SK-N-SH treated with all-trans-retinoic acid at 6 μM for 48 hours (cell line): Measurements from ENCODE around the gene COMT.

ENCODE experiments used
- ATAC-seq: fragments of 200-7000 bp; cut with Tn5 transposase; 3 replicates; pipeline ENCODE4 v1.9.1; 2020; ENCODE audit warnings: mild to moderate bottlenecking, moderate library complexity
- ARNTL ChIP-seq: fragments of 450-650 bp; formaldehyde crosslinking; IDR thresholded peaks from 2 replicates; pipeline ENCODE4 v1.5.0; 2020; ENCODE audit warnings: low read depth, mild to moderate bottlenecking, moderate library complexity, borderline replicate concordance
- BACH2 ChIP-seq: fragments of 250-450 bp; sonication (Bioruptor Pico); IDR thresholded peaks from 2 replicates; pipeline ENCODE4 v1.9.0; 2021; ENCODE audit warnings: mild to moderate bottlenecking, borderline replicate concordance
- CREB5 ChIP-seq: fragments of 250-450 bp; sonication (Bioruptor Pico); IDR thresholded peaks from 2 replicates; pipeline ENCODE4 v1.5.1; 2020; ENCODE audit warnings: low read depth, mild to moderate bottlenecking, moderate library complexity
- CSRNP3 ChIP-seq: fragments of 250-450 bp; sonication (Bioruptor Pico); IDR thresholded peaks from 2 replicates; pipeline ENCODE4 v1.5.1; 2021; ENCODE audit warnings: mild to moderate bottlenecking, moderate library complexity
- OSR1 ChIP-seq: fragments of 250-450 bp; sonication (Bioruptor Pico); IDR thresholded peaks from 2 replicates; pipeline ENCODE4 v1.8.0; 2022; ENCODE audit warnings: moderate library complexity, mild to moderate bottlenecking, inconsistent platforms
- POU6F1 ChIP-seq: fragments of 250-450 bp; sonication (Bioruptor Pico); IDR thresholded peaks from 2 replicates; pipeline ENCODE4 v1.8.0; 2021; ENCODE audit warnings: low read depth, mild to moderate bottlenecking, moderate library complexity, borderline replicate concordance
- PPARA ChIP-seq: fragments of 250-450 bp; sonication (Bioruptor Pico); IDR thresholded peaks from 2 replicates; pipeline ENCODE4 v1.5.0; 2020; ENCODE audit warnings: mild to moderate bottlenecking, borderline replicate concordance
- RARB ChIP-seq: fragments of 250-450 bp; sonication (Bioruptor Pico); IDR thresholded peaks from 2 replicates; pipeline ENCODE4 v1.8.0; 2021; ENCODE audit warnings: mild to moderate bottlenecking, moderate library complexity
- SNAI2 ChIP-seq: fragments of 250-450 bp; sonication (Bioruptor Pico); IDR thresholded peaks from 2 replicates; pipeline ENCODE4 v1.5.0; 2020; ENCODE audit warnings: mild to moderate bottlenecking, moderate library complexity
- TCF4 ChIP-seq: fragments of 250-450 bp; sonication (Bioruptor Pico); IDR thresholded peaks from 2 replicates; pipeline ENCODE4 v1.8.0; 2021; ENCODE audit warnings: mild to moderate bottlenecking, moderate library complexity, borderline replicate concordance
- TSHZ2 ChIP-seq: fragments of 250-450 bp; sonication (Bioruptor Pico); IDR thresholded peaks from 2 replicates; pipeline ENCODE4 v1.5.0; 2020; ENCODE audit warnings: mild to moderate bottlenecking, moderate library complexity
- ZC3H10 ChIP-seq: fragments of 250-450 bp; sonication (Bioruptor Pico); IDR thresholded peaks from 2 replicates; pipeline ENCODE4 v1.5.1; 2021; ENCODE audit warnings: mild to moderate bottlenecking, moderate library complexity
- ZFP3 ChIP-seq: fragments of 250-450 bp; sonication (Bioruptor Pico); IDR thresholded peaks from 2 replicates; pipeline ENCODE4 v1.5.0; 2020; ENCODE audit warnings: mild to moderate bottlenecking, moderate library complexity
- ZFP30 ChIP-seq: fragments of 450-650 bp; formaldehyde crosslinking; IDR thresholded peaks from 2 replicates; pipeline ENCODE4 v1.5.0; 2022; ENCODE audit warnings: mild to moderate bottlenecking, moderate library complexity
- ZNF565 ChIP-seq: fragments of 450-650 bp; formaldehyde crosslinking; conservative IDR thresholded peaks from 2 replicates; pipeline ENCODE4 v1.5.0; 2020; ENCODE audit warnings: low read depth, mild to moderate bottlenecking, moderate library complexity
- ZNF70 ChIP-seq: fragments of 450-650 bp; formaldehyde crosslinking; IDR thresholded peaks from 2 replicates; pipeline ENCODE4 v1.5.0; 2020; ENCODE audit warnings: mild to moderate bottlenecking, moderate library complexity
- ZNF8 ChIP-seq: fragments of 450-650 bp; formaldehyde crosslinking; IDR thresholded peaks from 2 replicates; pipeline ENCODE4 v1.5.0; 2020; ENCODE audit warnings: mild to moderate bottlenecking, moderate library complexity

Gene COMT

GRCh38 chr22:20015187-20015625 lies 73.6 kb downstream of the COMT start (continued):
- TF ChIP-seq ARNTL (CRISPR knock-in tag) (no peak), ZFP3 (CRISPR knock-in tag) (no peak)
- TF ChIP-seq, all 23 proteins: peak for 0

GRCh38 chr22:20015971-20016733 lies 74.6 kb downstream of the COMT start:
- ATAC-seq: no peak
- TF ChIP-seq PPARA (CRISPR knock-in tag): no peak

- TF ChIP-seq TCF4 (CRISPR knock-in tag) (no peak), ZFP30 (CRISPR knock-in tag) (no peak), OSR1 (CRISPR knock-in tag) (no peak), BACH2 (no peak), ZNF565 (CRISPR knock-in tag) (no peak), POU6F1 (no peak), CSRNP3 (CRISPR knock-in tag) (no peak), RARB (CRISPR knock-in tag) (no peak), TSHZ2 (no peak), ZFP3 (CRISPR knock-in tag) (no peak), CREB5 (CRISPR knock-in tag) (no peak), SNAI2 (CRISPR knock-in tag) (no peak), ZNF70 (no peak), PPARA (CRISPR knock-in tag) (no peak), ZNF8 (CRISPR knock-in tag) (no peak)
- TF ChIP-seq, all 23 proteins: peak for 0
- ATAC-seq: peak; percentile 72
Measured at GRCh38 chr22:20016734-20017621, 75.4 kb downstream of the COMT start, which contains the start of gene ARVCF. TSS of gene ARVCF (minus strand) at chr22:20016823. CDS start at chr22:19990794, 26,029 bp downstream.

GRCh38 chr22:20017622-20017958 lies 76.0 kb downstream of the COMT start:
- ATAC-seq: no peak
- TF ChIP-seq ZFP30 (CRISPR knock-in tag) (no peak), PPARA (CRISPR knock-in tag) (no peak), OSR1 (CRISPR knock-in tag) (no peak), ZC3H10 (CRISPR knock-in tag) (no peak), TCF4 (CRISPR knock-in tag) (no peak), CSRNP3 (CRISPR knock-in tag) (no peak), BACH2 (no peak), ZNF565 (CRISPR knock-in tag) (no peak), ZFP3 (CRISPR knock-in tag) (no peak), POU6F1 (no peak)
- TF ChIP-seq, all 23 proteins: peak for 0
